Stimulated activated CD4-positive, alpha-beta T cell treated with anti-CD3 and anti-CD28 coated beads, Interleukin-15, amount 100 ng/mL, for 24 hours (primary cell): ENCODE results near the gene TMPRSS9.
"Not testable (repeated sequence)": the region's sequence is repeated elsewhere in the genome, so short reads cannot be mapped to it uniquely, and the experiment has no call there.

Experiments
- DNase-seq: peaks from one replicate; pipeline ENCODE4 v3.0.0-alpha.2; 2020

TMPRSS9 gene

DNA sequence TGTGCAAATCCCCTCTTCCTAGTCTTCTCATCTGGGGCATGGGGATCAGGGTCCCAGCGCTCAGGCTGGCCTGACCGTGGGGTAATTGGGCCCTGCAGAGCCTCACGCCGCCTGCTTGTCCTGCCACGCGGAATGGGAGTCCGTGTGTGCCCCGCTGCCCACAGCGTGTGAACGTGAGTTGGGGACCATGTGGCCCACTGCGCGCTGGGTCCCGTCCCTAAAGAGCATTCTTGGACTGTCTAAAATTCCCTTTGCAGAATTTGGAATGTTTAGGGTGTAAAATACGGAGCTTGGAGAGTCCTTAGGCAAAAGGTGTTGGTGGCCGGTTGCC is 2.9 kb downstream of the TMPRSS9 start:
- DNase-seq: no peak

DNA sequence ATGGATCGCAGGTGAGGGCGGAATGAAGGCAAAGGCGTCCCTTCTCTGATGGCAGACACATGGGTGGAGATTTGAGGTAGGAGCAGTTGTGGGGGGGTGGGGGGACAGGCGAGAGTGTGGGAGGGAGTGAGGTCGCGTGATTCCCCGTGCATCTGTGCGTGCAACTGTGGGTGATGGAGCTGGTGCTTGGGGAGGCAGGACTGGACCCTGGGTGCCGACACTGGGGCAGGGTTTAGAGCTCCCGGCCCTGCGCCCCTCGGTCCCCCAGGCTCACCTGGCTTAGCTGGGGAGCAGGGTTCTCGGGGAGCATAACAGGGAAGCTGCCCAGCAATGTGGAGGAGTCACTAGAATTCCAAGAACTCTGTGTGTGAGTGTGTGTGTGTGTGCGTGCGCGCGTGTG is 3.4 kb downstream of the TMPRSS9 start:
- DNase-seq: no peak

DNA sequence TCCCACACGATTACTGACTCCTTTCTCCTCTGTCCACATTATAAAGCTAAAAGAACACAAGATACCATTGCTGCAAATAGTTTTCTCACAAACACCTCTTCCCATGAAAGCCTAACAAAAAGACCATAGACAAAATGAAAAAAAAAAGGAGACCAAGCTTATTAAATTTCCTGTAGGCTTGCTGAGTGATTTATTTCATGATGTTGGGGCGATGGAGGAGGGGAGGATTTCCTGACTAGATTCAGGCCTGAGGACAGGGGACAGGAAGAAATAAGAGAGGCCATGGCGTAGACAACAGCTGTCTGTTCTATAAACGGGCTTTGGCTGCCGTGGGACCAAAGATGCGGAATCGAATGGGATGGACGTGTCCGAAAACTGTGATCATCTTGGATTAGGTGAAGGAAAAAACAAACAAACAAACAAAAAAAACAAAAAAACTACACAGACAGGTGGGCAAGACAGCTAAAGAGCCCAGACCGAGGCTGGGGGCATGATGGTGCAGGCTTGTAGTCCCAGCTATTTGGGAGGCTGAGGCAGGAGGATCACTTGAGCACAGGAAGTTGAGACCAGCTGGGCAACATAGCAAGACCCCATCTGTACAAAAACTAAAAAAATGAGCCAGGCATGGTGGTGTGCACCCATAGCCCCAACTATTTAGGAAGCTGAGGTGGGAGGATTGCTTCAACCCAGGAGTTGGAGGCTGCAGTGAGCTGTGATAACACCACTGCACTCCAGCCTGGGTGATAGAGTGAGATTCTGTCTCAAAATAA is 5.3 kb downstream of the TMPRSS9 start:
- DNase-seq: no peak

DNA sequence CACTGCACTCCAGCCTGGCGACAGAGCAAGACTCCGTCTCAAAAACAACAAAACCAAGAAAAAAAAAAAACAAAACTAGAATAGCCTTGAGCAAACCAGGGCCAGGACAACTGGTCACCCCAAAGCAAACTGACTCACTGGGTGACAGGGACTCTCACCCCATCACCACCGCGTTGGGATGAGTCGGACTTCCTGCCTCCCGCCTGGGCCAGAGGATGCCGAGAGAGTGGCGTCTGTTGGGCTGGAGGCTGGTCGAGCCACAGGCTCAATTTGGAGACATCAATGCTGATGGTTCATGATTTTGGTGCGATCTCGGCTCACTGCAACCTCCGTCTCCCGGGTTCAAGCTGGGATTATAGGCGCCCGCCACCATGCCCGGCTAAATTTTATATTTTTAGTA is 11.6 kb downstream of the TMPRSS9 start:
- DNase-seq: no peak

DNA sequence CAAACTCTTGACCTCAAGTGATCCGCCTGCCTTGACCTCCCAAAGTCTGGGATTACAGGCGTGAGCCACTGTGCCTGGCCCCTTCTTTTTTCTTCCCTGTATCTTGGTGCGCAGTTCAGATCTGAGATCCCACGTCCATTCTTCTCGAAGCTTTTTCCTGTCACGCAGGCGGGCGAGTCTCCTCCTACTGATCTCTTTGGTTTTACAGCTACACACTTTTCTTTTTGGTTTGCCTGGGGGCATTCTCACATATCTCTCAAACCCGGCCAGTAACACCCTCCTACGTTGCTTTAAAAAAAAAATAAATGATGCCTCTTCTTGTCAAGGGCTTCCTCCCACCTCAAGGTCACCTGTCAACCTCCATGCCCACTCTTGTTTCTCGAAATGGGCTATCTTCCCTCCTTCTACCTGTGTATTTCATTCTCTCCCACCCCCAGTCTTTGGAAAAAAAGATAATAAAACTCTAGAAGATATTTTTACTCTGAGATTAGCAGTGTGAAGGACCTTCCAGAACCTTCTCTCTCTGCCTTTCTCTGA is 12.1 kb downstream of the TMPRSS9 start:
- no peak for DNase-seq

DNA sequence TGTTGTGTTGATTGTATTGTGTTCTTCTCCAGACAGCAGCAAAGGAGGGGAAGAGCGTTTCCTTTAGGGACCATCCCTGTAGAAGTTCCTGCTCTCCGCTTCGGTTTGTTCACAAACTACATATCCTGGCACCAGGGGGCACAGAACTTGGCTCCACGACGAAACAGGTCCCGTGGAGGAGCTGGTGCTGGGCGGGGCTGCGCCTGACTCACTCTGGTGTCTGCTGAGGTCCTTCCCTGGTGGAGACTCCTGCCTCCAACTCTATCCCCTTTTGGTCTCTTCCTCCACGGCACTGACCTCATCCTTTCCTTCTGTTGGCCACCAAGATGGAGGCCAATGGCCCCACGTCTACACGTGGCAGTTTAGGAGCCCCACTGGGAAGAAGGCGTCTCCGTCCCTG is 14.7 kb downstream of the TMPRSS9 start:
- no peak for DNase-seq

DNA sequence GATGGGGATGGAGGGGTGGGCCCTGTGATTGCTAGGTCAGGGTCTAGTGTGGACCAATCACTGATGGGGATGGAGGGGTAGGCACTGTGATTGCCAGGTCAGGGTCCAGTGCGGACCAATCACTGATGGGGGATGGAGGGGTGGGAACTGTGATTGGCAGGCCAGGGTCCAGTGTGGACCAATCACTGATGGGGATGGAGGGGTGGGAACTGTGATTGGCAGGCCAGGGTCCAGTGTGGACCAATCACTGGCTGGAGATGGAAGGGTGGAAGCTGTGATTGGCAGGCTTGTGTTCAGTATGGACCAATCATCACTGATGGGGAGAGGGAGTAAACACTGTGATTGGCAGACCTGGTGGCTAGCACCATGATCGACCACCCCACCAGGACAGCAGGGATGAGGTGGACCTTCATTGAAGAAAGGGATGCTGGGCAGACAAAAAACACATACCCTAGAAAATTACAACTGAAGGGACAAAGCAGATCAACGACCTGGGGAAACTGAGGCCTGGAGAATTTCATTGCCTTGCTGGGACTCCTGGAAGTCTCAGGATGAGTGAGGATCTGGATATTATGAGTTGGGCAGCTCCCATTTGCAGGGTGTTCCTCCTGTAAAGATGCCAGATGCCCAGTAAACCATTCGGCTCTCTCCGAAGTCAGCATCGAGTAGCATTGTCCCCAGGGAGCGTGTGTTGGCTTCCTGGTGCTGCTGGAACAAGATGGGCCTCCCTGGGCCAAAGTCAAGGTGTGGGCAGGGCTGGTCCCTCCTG is 15.5 kb downstream of the TMPRSS9 start:
- DNase-seq: no peak

DNA sequence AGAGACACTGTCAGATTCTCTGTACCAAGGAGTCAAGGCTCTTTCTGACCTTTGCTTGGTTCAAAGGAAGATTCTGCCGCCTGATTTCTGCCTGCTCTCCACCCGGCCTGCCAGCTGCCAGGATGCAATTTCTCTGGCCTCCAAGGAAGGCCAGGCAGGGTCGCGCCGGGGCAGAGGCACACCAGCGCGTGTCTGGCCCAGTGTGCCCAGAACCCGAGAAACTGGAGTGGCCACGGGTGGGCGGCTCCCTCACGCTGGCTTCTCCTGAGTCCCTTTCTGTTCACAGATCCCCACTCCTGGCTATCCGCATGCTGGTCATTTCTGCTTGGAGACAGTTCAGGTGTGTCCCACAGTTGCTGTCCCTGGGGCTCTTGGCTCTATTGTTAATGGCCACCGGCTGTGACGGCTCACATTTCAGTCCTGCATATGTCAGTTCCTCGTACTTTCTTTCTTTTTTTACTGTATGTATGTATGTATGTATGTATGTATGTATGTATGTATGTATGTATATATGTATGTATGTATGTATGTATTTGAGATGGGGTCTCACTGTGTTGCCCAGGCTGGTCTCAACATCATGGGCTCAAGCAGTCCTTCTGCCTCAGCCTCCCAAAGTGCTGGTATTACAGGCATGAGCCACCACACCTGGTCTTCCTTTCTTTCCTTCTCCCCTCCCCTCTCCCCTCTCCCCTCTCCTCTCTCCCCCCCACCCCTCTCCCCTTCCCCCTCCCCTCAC is 16.9 kb downstream of the TMPRSS9 start:
- DNase-seq: no peak

DNA sequence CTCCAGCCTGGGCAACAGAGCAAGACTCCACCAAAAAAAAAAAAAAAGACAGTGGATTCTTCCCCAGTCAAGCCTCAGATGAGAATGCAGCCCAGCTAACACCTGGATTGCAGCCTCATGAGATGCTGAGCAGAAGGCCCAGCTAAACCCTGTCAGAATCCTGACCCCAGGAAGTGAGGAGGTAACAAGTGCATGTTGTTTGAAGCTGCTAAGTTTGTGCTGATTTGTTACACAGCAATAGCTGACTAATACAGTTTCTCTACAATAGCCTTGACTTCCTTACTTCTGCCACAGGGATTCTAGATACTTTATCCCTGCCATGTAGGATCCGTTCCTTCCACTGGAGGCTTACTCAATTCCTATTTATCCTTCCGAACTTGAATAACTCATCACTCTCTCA is 20.5 kb downstream of the TMPRSS9 start:
- no peak for DNase-seq

DNA sequence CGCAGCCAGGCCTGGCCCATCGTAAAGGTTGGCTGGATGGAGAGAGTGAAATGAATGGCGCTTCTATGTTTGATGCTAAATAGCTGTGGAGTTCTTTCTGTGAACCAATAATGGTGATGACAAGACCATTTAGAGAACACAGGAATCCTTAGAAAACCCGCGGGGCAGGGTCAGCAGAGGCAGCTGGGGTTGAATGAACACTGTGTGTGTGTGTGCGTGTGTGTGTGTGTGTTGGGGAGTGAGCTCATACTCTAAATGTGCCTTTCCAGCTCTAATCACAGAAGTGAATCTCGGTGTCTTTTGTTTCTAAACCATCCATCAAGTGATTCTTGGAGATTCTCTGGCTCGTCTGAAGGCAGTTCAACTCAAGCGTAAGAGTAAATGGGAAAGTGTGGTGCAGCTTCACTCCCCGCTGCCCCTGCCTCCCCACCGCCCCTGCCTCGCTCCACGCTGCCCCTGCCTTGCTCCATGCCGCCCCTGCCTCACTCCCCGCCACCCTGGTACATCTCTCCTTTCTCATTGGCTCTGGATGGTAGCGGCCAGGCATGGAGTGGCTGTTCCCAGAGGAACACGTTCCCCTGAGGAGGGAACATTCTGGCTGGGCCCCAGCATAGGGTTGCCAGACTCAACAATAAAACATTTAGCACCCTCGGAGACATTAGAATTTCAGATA is 21.2 kb downstream of the TMPRSS9 start:
- no peak for DNase-seq

DNA sequence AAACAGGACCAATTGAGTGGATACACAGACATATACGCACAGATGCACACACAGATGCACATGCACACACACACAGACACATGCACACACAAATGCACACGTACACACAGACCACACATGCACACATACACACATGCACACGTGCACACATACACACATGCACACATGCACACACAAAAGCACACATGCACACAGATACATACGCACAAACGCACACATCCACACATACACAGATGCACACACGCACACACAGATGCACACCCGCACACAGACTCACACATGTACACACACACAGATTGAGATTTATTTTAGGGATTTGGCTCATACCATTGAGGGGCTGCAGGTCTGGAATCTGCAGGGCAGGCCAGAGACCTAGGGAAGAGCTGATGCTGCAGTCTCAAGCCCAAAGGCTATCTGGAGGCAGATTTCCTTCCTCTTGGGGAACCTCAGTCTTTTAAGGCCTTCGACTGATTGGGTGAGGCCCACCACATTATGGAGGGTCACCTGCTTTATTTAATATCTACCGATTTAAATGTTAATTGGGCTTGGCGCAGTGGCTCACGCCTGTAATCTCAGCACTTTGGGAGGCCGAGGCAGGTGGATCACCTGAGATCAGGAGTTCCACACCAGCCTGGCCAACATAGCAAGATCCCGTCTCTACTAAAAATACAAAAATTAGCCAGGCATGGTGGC is 22.6 kb downstream of the TMPRSS9 start:
- DNase-seq: no peak

DNA sequence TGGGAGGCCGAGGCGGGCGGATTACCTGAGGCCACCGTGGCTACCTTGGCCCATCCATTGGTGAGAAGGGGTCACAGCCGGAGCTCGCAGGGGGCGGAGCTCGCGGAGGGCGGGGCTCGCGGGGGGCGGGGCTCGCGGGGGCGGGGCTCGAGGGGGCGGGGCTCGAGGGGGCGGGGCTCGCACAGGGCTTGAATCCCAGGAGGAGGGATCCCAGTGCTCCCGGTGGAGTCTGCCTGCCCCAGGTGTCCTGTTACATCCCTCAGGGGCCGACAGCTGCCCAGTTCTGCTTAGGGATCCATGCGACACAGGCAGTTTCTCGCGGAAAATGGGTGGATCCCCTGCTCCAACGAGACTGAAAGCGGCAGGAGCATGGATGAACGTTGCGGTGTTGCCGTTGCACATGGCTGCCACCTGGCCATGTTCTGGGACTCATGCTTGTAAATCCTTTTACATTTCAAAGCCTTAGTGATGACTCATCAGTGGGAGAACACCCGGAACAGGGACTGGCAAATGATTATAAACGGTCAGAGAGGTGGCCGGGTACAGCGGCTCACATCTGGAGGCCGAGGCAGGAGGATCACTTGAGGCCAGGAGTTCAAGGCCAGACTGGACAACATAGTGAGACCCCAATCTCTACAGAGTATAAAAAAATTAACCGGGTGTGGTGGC is 25.1 kb downstream of the TMPRSS9 start:
- DNase-seq: no peak

DNA sequence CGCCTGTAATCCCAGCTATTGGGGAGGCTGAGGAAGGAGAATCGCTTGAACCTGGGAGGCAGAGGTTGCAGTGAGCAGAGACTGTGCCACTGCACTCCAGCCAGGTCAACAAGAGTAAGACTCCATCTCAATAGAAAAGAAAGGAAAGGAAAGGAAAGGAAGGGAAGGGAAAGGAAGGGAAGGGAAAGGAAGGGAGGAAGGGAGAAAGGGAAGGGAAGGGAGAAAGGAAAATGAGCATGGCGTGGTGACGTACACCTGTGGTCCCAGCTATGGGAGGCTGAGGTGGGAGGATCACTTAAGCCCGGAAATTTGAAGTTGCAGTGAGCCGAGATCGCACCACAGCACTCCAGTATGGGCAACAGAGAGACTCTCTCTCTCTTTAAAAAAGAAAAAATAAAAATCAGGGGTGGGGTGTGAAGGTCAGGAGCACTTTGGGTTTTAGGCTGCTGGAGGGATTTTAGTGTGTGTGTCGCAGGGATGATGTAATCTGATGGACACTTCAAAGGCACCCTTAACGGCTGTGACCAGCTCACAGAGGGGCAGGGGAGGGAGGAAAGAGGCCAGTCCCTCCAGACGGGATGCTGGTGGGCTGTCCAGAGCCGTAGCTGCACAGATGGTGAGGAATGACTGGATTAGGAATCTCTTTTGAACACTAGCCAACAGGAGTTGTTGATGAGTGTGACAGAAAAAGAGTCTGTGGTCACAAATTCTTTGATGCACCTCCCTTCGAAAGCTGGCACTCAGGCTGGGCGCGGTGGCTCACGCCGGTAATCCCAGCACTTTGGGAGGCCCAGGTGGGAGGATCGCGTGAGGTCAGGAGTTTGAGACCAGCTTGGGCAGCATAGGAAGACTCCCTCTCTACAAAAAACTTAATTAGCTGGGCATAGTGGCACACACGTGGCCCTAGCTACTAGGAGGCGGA is 27.6 kb downstream of the TMPRSS9 start:
- DNase-seq: no peak

DNA sequence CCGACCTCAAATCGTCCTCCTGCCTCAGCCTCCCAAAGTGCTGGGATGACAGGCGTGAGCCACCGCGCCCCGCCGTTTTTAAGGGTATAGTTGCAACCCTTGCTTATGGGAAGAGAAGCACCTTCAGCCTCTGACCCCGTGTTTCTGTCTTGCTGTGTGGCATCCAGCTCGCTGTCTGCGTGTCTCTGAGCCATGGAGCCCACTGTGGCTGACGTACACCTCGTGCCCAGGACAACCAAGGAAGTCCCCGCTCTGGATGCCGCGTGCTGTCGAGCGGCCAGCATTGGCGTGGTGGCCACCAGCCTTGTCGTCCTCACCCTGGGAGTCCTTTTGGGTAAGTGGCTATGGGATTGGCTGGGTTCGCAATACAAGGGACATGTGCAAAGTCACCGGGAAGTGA is 29.5 kb downstream of the TMPRSS9 start:
- DNase-seq: no peak

DNA sequence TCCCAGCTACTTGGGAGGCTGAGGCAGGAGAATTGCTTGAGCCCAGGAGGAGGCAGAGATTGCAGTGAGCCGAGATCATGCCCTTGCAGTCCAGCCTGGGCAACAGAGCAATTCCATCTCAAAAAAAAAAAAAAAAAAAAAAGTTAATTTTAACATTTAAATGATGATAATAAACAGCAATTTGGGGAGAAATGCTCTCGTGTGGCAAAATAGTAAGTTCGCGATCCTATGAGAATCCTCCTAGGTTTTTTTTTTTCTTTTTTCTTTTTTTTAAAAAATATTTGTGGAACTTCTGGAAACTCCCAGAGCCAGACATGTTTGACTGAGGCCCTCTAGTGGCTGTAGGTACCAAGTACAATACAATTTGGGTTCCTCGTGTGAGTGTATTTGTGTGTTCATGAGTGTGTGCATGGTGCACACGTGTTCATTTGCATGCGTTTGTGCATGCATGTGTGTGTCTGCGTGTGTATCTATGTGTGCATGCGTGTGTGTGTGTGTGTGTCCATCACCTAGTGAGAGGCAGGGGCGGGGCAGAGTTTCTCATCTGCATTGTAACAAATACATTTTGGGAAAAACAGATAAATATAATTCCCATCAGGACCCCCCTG is 31.2 kb downstream of the TMPRSS9 start:
- DNase-seq: peak; percentile 39

DNA sequence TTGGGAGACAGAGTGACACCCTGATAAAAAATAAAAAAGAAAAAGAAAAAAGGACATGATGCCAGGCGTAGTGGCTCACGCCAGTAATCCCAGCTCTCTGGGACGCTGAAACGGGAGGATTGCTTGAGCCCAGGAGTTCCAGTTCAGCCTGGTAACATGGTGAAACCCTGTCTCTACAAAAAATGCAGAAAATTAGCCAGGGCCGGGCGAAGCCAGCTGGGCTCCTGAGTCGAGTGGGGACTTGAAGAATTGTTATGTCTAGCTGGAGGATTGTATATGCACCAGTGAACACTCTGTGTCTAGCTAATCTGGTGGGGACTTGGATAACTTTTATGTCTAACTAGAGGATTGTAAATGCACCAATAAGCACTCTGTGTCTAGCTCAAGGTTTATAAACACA is 32.3 kb downstream of the TMPRSS9 start:
- DNase-seq: no peak

DNA sequence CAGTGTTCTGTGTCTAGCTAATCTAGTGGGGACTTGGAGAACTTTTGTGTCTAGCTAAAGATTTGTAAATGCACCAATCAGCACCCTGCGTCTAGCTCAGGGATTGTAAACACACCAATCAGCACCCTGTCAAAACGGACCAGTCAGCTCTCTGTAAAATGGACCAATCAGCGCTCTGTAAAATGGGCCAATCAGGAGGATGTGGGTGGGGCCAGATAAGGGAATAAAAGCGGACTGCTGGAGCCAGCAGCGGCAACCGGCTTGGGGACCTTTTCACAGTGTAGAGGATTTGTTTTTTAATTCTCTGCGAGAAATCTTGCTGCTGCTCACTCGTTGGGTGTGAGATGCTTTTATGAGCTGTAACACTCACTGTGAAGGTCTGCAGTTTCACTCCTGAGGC is 32.8 kb downstream of the TMPRSS9 start:
- DNase-seq: not testable (repeated sequence)

DNA sequence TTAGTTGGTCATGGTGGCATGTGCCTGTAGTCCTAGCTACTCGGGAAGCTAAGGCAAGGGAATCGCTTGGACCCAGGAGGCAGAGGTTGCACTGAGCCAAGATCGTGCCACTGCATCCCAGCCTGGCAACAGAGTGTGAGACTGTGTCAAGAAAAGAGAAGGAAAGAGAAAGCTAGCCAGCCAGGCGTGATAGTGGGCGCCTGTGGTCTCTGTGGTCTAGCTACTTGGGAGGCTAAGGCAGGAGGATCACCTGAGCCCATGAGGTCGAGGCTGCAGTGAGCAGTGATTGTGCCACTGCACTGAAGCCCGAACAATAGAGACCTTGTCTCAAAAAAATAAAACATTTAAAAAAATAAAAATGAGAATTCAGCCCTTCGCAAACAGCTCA is 34.0 kb downstream of the TMPRSS9 start:
- no peak for DNase-seq

DNA sequence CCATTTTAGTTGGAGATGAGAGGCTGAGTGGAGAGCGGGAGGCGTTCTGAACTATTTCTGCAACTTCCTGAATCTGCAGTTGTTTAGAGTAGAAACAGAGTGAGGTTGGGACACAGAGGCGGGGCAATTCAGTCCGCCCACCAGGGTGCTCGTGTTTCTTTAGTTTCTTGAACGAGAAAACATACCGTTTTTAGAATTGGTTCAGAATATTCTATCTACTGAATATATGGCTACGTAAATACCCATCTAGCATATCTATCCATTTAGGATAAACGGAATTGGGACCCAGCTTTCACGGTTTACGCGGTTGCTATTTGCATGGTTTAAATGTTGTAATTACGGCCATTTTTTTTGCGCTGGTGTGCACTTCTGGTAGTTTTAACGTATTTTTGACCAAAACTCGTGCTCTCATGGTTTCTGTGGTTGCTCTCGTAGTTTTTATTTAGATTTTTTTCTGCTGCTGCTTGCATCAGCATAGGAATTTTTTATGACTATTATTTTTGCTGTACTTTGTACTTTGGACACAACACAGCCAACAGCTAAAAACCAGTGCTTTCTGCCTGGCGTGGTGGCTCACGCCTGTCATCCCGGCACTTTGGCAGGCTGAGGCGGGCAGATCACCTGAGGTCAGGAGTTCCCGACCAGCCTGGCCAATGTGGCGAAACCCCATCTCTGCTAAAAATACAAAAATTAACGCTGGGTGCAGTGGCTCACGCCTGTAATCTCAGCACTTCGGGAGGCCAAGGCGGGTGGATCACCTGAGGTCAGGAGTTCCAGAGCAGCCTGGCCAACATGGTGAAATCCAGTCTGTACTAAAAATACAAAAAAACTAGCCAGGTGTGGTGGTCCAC is 34.6 kb downstream of the TMPRSS9 start:
- no peak for DNase-seq
